IMR-90 (cell line): ENCODE results near the gene NPAS3. TPM values are rescaled to one million over a fixed set of nuclear protein-coding genes. Genes with fewer than 3 reads are reported as not detected.

Source experiments
- ATAC-seq: fragments of 200-7000 bp; cut with Tn5 transposase; 2 replicates; pipeline ENCODE4 v1.9.1; 2020; ENCODE audit warnings: low read depth, mild to moderate bottlenecking, moderate library complexity
- BruUV-seq: library from RNA; stranded (reverse); fragments of 400-500 nt; replicated peaks from 2 replicates; lab custom pipeline; 2021; lab: Mats Ljungman, UMichigan
- CTCF ChIA-PET: fragments of 300-600 bp; formaldehyde crosslinking; extraction: SDS; loops from one replicate; lab custom pipeline; 2021; ENCODE audit warnings: antibody characterized with exemption; lab: Yijun Ruan, JAX
- POLR2A ChIA-PET: fragments of 300-600 bp; sonication (Branson Sonifier 250); formaldehyde crosslinking; loops from one replicate; lab custom pipeline; 2022; ENCODE audit warnings: antibody characterized with exemption; ENCODE audit not compliant: unreplicated experiment; lab: Charles Lee
- DNase-seq: peaks from one replicate; pipeline ENCODE4 v3.0.0; 2013
- H2AFZ ChIP-seq: replicated peaks from 2 replicates; pipeline ENCODE3; 2013; ENCODE audit warnings: low read length, mild to moderate bottlenecking; ENCODE audit not compliant: poor library complexity
- H2AK5ac ChIP-seq: 2 replicates; pipeline ENCODE4 v1.6.1; 2013; ENCODE audit warnings: low read depth, low read length, inconsistent platforms
- H2AK9ac ChIP-seq: replicated peaks from 2 replicates; pipeline ENCODE3; 2013; ENCODE audit warnings: mild to moderate bottlenecking, low read depth, low read length, moderate library complexity; ENCODE audit not compliant: poor library complexity
- H2BK120ac ChIP-seq: 2 replicates; pipeline ENCODE4 v1.6.1; 2013; ENCODE audit warnings: low read depth, low read length, inconsistent platforms
- H2BK15ac ChIP-seq: 3 replicates; pipeline ENCODE4 v1.6.1; 2013; ENCODE audit warnings: low read depth, low read length, inconsistent platforms
- H2BK20ac ChIP-seq: 2 replicates; pipeline ENCODE4 v1.6.1; 2013; ENCODE audit warnings: low read depth, mild to moderate bottlenecking, inconsistent platforms, low read length, moderate library complexity
- H2BK5ac ChIP-seq: 2 replicates; pipeline ENCODE4 v1.6.1; 2013; ENCODE audit warnings: mild to moderate bottlenecking, low read depth, low read length, inconsistent platforms; ENCODE audit not compliant: poor library complexity, severe bottlenecking
- H3K14ac ChIP-seq: replicated peaks from 2 replicates; pipeline ENCODE4 v1.6.1; 2013; ENCODE audit warnings: low read depth, low read length, inconsistent platforms
- H3K18ac ChIP-seq: 2 replicates; pipeline ENCODE4 v1.6.1; 2013; ENCODE audit warnings: low read depth, low read length, control low read depth
- H3K23ac ChIP-seq: 2 replicates; pipeline ENCODE4 v1.6.1; 2013; ENCODE audit warnings: low read depth, low read length, inconsistent platforms
- H3K27ac ChIP-seq: 2 replicates; pipeline ENCODE4 v1.5.1; 2013; ENCODE audit warnings: mild to moderate bottlenecking, control low read depth, low read length; ENCODE audit not compliant: insufficient read depth
- H3K27me3 ChIP-seq: 2 replicates; pipeline ENCODE4 v1.6.1; 2013; ENCODE audit warnings: low read length; ENCODE audit not compliant: control insufficient read depth, insufficient read depth
- H3K36me3 ChIP-seq: 2 replicates; pipeline ENCODE4 v1.6.1; 2013; ENCODE audit warnings: low read length, mixed read lengths; ENCODE audit not compliant: control insufficient read depth, insufficient read depth
- H3K4ac ChIP-seq: 2 replicates; pipeline ENCODE4 v1.6.1; 2013; ENCODE audit warnings: low read depth, low read length, inconsistent platforms
- H3K4me1 ChIP-seq: 2 replicates; pipeline ENCODE4 v1.6.1; 2013; ENCODE audit warnings: low read length, mixed read lengths; ENCODE audit not compliant: control insufficient read depth, insufficient read depth
- H3K4me2 ChIP-seq: 2 replicates; pipeline ENCODE4 v1.6.1; 2013; ENCODE audit warnings: low read depth, mild to moderate bottlenecking, control low read depth, low read length, moderate library complexity
- H3K4me3 ChIP-seq: 2 replicates; pipeline ENCODE4 v1.5.1; 2013; ENCODE audit warnings: low read depth, mild to moderate bottlenecking, control low read depth, low read length, moderate library complexity; ENCODE audit not compliant: insufficient read depth
- H3K56ac ChIP-seq: 2 replicates; pipeline ENCODE4 v1.6.1; 2013; ENCODE audit warnings: low read length, inconsistent platforms; ENCODE audit not compliant: insufficient read depth; ENCODE audit errors: extremely low read depth
- H3K79me1 ChIP-seq, 2 experiments: 2 replicates each; pipeline ENCODE4 v1.6.1; 2013; ENCODE audit warnings: low read length in 2 of 2, inconsistent platforms in 1 of 2, low read depth in 1 of 2
- H3K9ac ChIP-seq: 2 replicates; pipeline ENCODE4 v1.6.1; 2013; ENCODE audit warnings: low read depth, low read length, control low read depth
- H3K9me1 ChIP-seq: 2 replicates; pipeline ENCODE4 v1.6.1; 2013; ENCODE audit warnings: low read length, inconsistent platforms; ENCODE audit not compliant: insufficient read depth
- H3K9me3 ChIP-seq: 2 replicates; pipeline ENCODE4 v1.6.1; 2013; ENCODE audit warnings: low read length; ENCODE audit not compliant: control insufficient read depth, insufficient read depth
- H4K20me1 ChIP-seq: 2 replicates; pipeline ENCODE4 v1.6.1; 2013; ENCODE audit warnings: low read length, inconsistent platforms; ENCODE audit not compliant: insufficient read depth
- H4K5ac ChIP-seq: 2 replicates; pipeline ENCODE4 v1.6.1; 2013; ENCODE audit warnings: mild to moderate bottlenecking, low read depth, low read length, control low read depth
- H4K8ac ChIP-seq, 2 experiments: 2 replicates each; pipeline ENCODE4 v1.6.1; 2013; ENCODE audit warnings: low read depth in 2 of 2, low read length in 2 of 2, control low read depth in 1 of 2, inconsistent platforms in 1 of 2
- H4K91ac ChIP-seq: 2 replicates; pipeline ENCODE4 v1.6.1; 2013; ENCODE audit warnings: low read depth, low read length, inconsistent platforms; ENCODE audit not compliant: insufficient read depth
- CHD1 ChIP-seq: IDR thresholded peaks from 2 replicates; pipeline ENCODE4 v1.6.1; 2012; ENCODE audit warnings: low read depth, low read length, improper control_type of control experiment
- CTCF ChIP-seq: conservative IDR thresholded peaks from 2 replicates; pipeline ENCODE4 v1.5.1; 2012; ENCODE audit warnings: mild to moderate bottlenecking, low read depth, low read length, improper control_type of control experiment
- ELK1 ChIP-seq: fragments of 150-350 bp; IDR thresholded peaks from 2 replicates; pipeline ENCODE4 v1.6.1; 2016; ENCODE audit warnings: low read depth, mild to moderate bottlenecking, low read length, moderate library complexity, borderline replicate concordance
- MAFK ChIP-seq: IDR thresholded peaks from 2 replicates; pipeline ENCODE4 v1.6.1; 2012; ENCODE audit warnings: low read depth, low read length, improper control_type of control experiment
- MXI1 ChIP-seq: IDR thresholded peaks from 2 replicates; pipeline ENCODE4 v1.6.1; 2012; ENCODE audit warnings: low read depth, mild to moderate bottlenecking, low read length, moderate library complexity, borderline replicate concordance
- NFE2L2 ChIP-seq: fragments of 150-350 bp; IDR thresholded peaks from 2 replicates; pipeline ENCODE4 v1.6.1; 2016; ENCODE audit warnings: low read depth, mild to moderate bottlenecking, low read length
- POLR2A ChIP-seq: IDR thresholded peaks from 2 replicates; pipeline ENCODE4 v1.6.1; 2012; ENCODE audit warnings: mild to moderate bottlenecking, low read depth, low read length
- RAD21 ChIP-seq: IDR thresholded peaks from 2 replicates; pipeline ENCODE4 v1.6.1; 2012; ENCODE audit warnings: low read length, improper control_type of control experiment
- RCOR1 ChIP-seq: IDR thresholded peaks from 2 replicates; pipeline ENCODE4 v1.6.1; 2012; ENCODE audit warnings: mild to moderate bottlenecking, low read length, improper control_type of control experiment; ENCODE audit not compliant: insufficient replicate concordance
- USF2 ChIP-seq: fragments of 150-350 bp; IDR thresholded peaks from 2 replicates; pipeline ENCODE4 v1.6.1; 2017; ENCODE audit warnings: mild to moderate bottlenecking, antibody characterized with exemption, low read length, low read depth
- WGBS, 2 experiments: methylation state at CpG; one replicate each; pipeline versions ENCODE4 v1.1.5 to v1.1.7; 2013; ENCODE audit warnings: missing lambda C conversion rate in 2 of 2; ENCODE audit not compliant: insufficient read length in 1 of 2; ENCODE audit errors: extremely low coverage in 2 of 2; 5-methylcytosine and 5-hydroxymethylcytosine counted together
- dilution Hi-C: fragments of 300-500 bp; cut with HindIII; formaldehyde crosslinking; loops from one replicate; pipeline ENCODE4 v1.14.3; 2018; ENCODE audit warnings: low sequenced_read_pairs; ENCODE audit not compliant: unreplicated experiment
- in situ Hi-C: fragments of 300-500 bp; cut with MboI; formaldehyde crosslinking; loops from 3 replicates; pipeline ENCODE4 v1.14.3; 2019; ENCODE audit warnings: low sequenced_read_pairs, inconsistent platforms, mixed read lengths
- intact Hi-C: fragments of 100-400 bp; cut with micrococcal nuclease; formaldehyde crosslinking; loops from 2 replicates; pipeline ENCODE4 v1.10.0; 2022
- polyA plus RNA-seq, 3 experiments: library from polyadenylated mRNA; depleted of rRNA; stranded (reverse); fragments of >200 nt; gene quantifications; 2 replicates each; pipeline ENCODE4 v1.2.3, GENCODE V29; 2012; ENCODE audit warnings: low replicate concordance in 1 of 3
- total RNA-seq: library from RNA; depleted of rRNA; stranded (reverse); fragments of >200 nt; gene quantifications from 2 replicates; pipeline ENCODE4 v1.2.3, GENCODE V29; 2012

NPAS3 gene
- total and polyA plus RNA-seq, 2 of the 4 experiments (the other 2 are of a cell fraction) = not detected

GRCh38 chr14:33218026-33218425, 279.3 kb downstream of the NPAS3 start:
- TF ChIP-seq MAFK (no peak), CTCF (no peak), NFE2L2 (no peak), MXI1 (no peak), RCOR1 (no peak), CHD1 (no peak), POLR2A (no peak), USF2 (no peak), RAD21 (no peak), ELK1 (no peak)
- Histone ChIP-seq H2BK15ac (no peak overlapping the region), H2AK5ac (no peak overlapping the region), H3K9me3 (no peaks in the 10 kb centered on the region), H3K9me1 (no peaks in the 10 kb centered on the region), H3K4me1 (no peaks in the 10 kb centered on the region), H2AFZ (no peak overlapping the region), H3K4me2 (no peak overlapping the region), H3K14ac (no peak overlapping the region), H3K27me3 (no peaks in the 10 kb centered on the region), H3K23ac (no peak overlapping the region), H2BK120ac (no peak overlapping the region), H4K5ac (no peak overlapping the region), H3K4me3 (no peak overlapping the region), H2BK20ac (no peak overlapping the region), H4K20me1 (no peaks in the 10 kb centered on the region), H3K4ac (no peak overlapping the region), H4K8ac (no peak overlapping the region), H3K56ac (no peak overlapping the region), H3K18ac (no peak overlapping the region), H3K79me1 (no peaks in the 10 kb centered on the region), H3K27ac (no peak overlapping the region), H3K36me3 (no peaks in the 10 kb centered on the region), H4K91ac (no peak overlapping the region), H2AK9ac (no peak overlapping the region), H2BK5ac (no peak overlapping the region), H3K9ac (no peak overlapping the region)
- in situ Hi-C loops (no loop called here), dilution Hi-C loops (no loop called here), intact Hi-C loops (no loop called here)
- BruUV-seq = no TSS peak
- DNase-seq = no peak
- no CpG with 5 or more reads among the region's 2 CpGs for WGBS, 2 experiments
- ATAC-seq = no peak
- ChIA-PET POLR2A (no interaction called here), CTCF (no interaction called here)
